Measurements from ENCODE around the gene ZNF221.
A peak's percentile ranks its signal among the peaks of the same experiment; 100 is the strongest.

The ZNF221 gene

GRCh38 chr19:43950834-43951645 is at the start of gene ZNF221:
Gene ZNF221 (plus strand): TSS chr19:43951228. CDS start chr19:43962727, 11,499 bp downstream.
- H3K4me3 ChIP-seq (replicated peaks; ENCODE audit: low read depth, low read length), result peak within 1 kb of the TSS; percentile 82
- DNase-seq (ENCODE audit: extremely low read depth, low read depth), result peak; percentile 95
- peak; percentile 40 for TF ChIP-seq CTCF (IDR thresholded peaks at IDR 0.05; ENCODE audit: low read depth, low read length, missing control alignments)

GRCh38 chr19:43901395-43902390 is 49.3 kb upstream of the ZNF221 start:
- peak; percentile 63 for DNase-seq (ENCODE audit: extremely low read depth, low read depth)
- peak overlapping the region; percentile 58 for H3K4me3 ChIP-seq (replicated peaks; ENCODE audit: low read depth, low read length)
- no peak for TF ChIP-seq CTCF (IDR thresholded peaks at IDR 0.05; ENCODE audit: low read depth, low read length, missing control alignments)

GRCh38 chr19:43902399-43902798 is 48.6 kb upstream of the ZNF221 start:
- DNase-seq (ENCODE audit: extremely low read depth, low read depth), result no peak
- TF ChIP-seq CTCF (IDR thresholded peaks at IDR 0.05; ENCODE audit: low read depth, low read length, missing control alignments), result no peak
- H3K4me3 ChIP-seq (replicated peaks; ENCODE audit: low read depth, low read length), result no peak overlapping the region

- no peak for DNase-seq (ENCODE audit: extremely low read depth, low read depth)
- H3K4me3 ChIP-seq (replicated peaks; ENCODE audit: low read depth, low read length), result no peak overlapping the region
- no peak for TF ChIP-seq CTCF (IDR thresholded peaks at IDR 0.05; ENCODE audit: low read depth, low read length, missing control alignments)
Measured at GRCh38 chr19:43905897-43906296, 45.1 kb upstream of the ZNF221 start.

- no peak for DNase-seq (ENCODE audit: extremely low read depth, low read depth)
- no peak overlapping the region for H3K4me3 ChIP-seq (replicated peaks; ENCODE audit: low read depth, low read length)
- TF ChIP-seq CTCF (IDR thresholded peaks at IDR 0.05; ENCODE audit: low read depth, low read length, missing control alignments), result no peak
Measured at GRCh38 chr19:43906774-43907173, 44.3 kb upstream of the ZNF221 start.

GRCh38 chr19:43908659-43909058 is 42.4 kb upstream of the ZNF221 start:
- no peak for DNase-seq (ENCODE audit: extremely low read depth, low read depth)
- TF ChIP-seq CTCF (IDR thresholded peaks at IDR 0.05; ENCODE audit: low read depth, low read length, missing control alignments), result no peak
- no peak overlapping the region for H3K4me3 ChIP-seq (replicated peaks; ENCODE audit: low read depth, low read length)
